GM10847 (cell line): ENCODE measurements around the gene UPB1.

Experiments
- POLR2A ChIP-seq: IDR thresholded peaks from 2 replicates; pipeline ENCODE4 v1.6.1; 2011; ENCODE audit not compliant: insufficient read length; ENCODE audit errors: extremely low read depth

Gene UPB1

GRCh38 chr22:24496234-24496633 lies 1.1 kb downstream of the UPB1 start:
- no peak for TF ChIP-seq POLR2A

GRCh38 chr22:24496661-24497060 lies 1.5 kb downstream of the UPB1 start:
- no peak for TF ChIP-seq POLR2A

- no peak for TF ChIP-seq POLR2A
These were observed 2.7 kb downstream of the UPB1 start for GRCh38 chr22:24497841-24498258.

GRCh38 chr22:24498824-24499223 lies 3.7 kb downstream of the UPB1 start:
- TF ChIP-seq POLR2A, result no peak

GRCh38 chr22:24499706-24500276 lies 4.7 kb downstream of the UPB1 start:
- no peak for TF ChIP-seq POLR2A

GRCh38 chr22:24500277-24500820 lies 5.2 kb downstream of the UPB1 start:
- no peak for TF ChIP-seq POLR2A

- no peak for TF ChIP-seq POLR2A
These were observed 6.3 kb downstream of the UPB1 start for GRCh38 chr22:24501301-24502005.

GRCh38 chr22:24502034-24502433 lies 6.9 kb downstream of the UPB1 start:
- TF ChIP-seq POLR2A, result no peak

- no peak for TF ChIP-seq POLR2A
These were observed 7.4 kb downstream of the UPB1 start for GRCh38 chr22:24502541-24502940.

- no peak for TF ChIP-seq POLR2A
These were observed 8.2 kb downstream of the UPB1 start for GRCh38 chr22:24503137-24503842.

- no peak for TF ChIP-seq POLR2A
These were observed 8.8 kb downstream of the UPB1 start for GRCh38 chr22:24503843-24504338.

GRCh38 chr22:24504540-24504939 lies 9.4 kb downstream of the UPB1 start:
- TF ChIP-seq POLR2A, result no peak

- no peak for TF ChIP-seq POLR2A
These were observed 10.0 kb downstream of the UPB1 start for GRCh38 chr22:24504956-24505736.

- TF ChIP-seq POLR2A, result no peak
These were observed 11.8 kb downstream of the UPB1 start for GRCh38 chr22:24506802-24507438.

GRCh38 chr22:24507716-24508115 lies 12.6 kb downstream of the UPB1 start:
- TF ChIP-seq POLR2A, result no peak
